Measurements from ENCODE around the gene UTP14A.

DNA sequence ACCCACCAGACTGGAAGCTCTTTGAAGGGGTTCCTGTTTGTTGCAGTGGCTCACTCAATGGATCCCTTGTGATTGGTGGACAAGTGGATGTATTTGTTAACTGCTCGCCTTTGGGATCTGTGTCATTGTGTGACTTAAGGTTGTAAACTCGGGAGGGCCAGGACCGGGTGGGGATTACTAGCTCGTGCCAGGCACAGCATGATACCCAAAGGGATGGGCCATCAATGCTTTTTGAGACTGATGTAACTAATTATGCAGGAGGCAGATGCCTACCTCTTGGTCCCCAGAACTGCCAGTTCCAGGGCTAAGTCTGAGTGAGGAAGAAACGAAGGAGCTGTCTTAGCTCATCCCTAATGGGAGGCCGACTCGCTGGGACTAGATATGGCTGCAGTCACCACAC, 27.7 kb downstream of the UTP14A start:
- TF ChIP-seq ZNF234 (CRISPR knock-in tag; conservative IDR thresholded peaks at IDR 0.05) (no peak), ELF4 (CRISPR knock-in tag; IDR thresholded peaks at IDR 0.05; ENCODE audit: borderline replicate concordance) (no peak), FOSL1 (CRISPR knock-in tag; IDR thresholded peaks at IDR 0.05; ENCODE audit: borderline replicate concordance) (no peak), POGK (CRISPR knock-in tag; conservative IDR thresholded peaks at IDR 0.05) (no peak), SP2 (CRISPR knock-in tag; IDR thresholded peaks at IDR 0.05) (no peak)
- TF ChIP-seq, protein P1, sequence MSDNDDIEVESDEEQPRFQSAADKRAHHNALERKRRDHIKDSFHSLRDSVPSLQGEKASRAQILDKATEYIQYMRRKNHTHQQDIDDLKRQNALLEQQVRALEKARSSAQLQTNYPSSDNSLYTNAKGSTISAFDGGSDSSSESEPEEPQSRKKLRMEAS (IDR thresholded peaks at IDR 0.05) = no peak
- TF ChIP-seq, protein P2, sequence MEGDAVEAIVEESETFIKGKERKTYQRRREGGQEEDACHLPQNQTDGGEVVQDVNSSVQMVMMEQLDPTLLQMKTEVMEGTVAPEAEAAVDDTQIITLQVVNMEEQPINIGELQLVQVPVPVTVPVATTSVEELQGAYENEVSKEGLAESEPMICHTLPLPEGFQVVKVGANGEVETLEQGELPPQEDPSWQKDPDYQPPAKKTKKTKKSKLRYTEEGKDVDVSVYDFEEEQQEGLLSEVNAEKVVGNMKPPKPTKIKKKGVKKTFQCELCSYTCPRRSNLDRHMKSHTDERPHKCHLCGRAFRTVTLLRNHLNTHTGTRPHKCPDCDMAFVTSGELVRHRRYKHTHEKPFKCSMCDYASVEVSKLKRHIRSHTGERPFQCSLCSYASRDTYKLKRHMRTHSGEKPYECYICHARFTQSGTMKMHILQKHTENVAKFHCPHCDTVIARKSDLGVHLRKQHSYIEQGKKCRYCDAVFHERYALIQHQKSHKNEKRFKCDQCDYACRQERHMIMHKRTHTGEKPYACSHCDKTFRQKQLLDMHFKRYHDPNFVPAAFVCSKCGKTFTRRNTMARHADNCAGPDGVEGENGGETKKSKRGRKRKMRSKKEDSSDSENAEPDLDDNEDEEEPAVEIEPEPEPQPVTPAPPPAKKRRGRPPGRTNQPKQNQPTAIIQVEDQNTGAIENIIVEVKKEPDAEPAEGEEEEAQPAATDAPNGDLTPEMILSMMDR (CRISPR knock-in tag; IDR thresholded peaks at IDR 0.05) = no peak

Measured in HepG2 (cell line).